Trophoblast cell (in vitro differentiated cells and primary cell): ENCODE results near the gene GALNTL6.

ENCODE experiments used
- DNase-seq, 2 donors: peaks; one replicate each; pipeline ENCODE4 v3.0.0-alpha.2; 2016
- H2AFZ ChIP-seq: 2 replicates; pipeline ENCODE4 v1.6.1; 2013; ENCODE audit warnings: low read length, moderate library complexity, mild to moderate bottlenecking; ENCODE audit not compliant: insufficient read depth, poor library complexity
- H2AK5ac ChIP-seq: 2 replicates; pipeline ENCODE4 v1.6.1; 2013; ENCODE audit warnings: mild to moderate bottlenecking, low read length
- H2BK120ac ChIP-seq: 2 replicates; pipeline ENCODE4 v1.6.1; 2013; ENCODE audit warnings: low read length, mild to moderate bottlenecking, moderate library complexity; ENCODE audit not compliant: insufficient read depth, poor library complexity
- H2BK12ac ChIP-seq: 2 replicates; pipeline ENCODE4 v1.6.1; 2013; ENCODE audit warnings: mild to moderate bottlenecking, low read length, moderate library complexity
- H2BK5ac ChIP-seq: 2 replicates; pipeline ENCODE4 v1.6.1; 2013; ENCODE audit warnings: low read length, low read depth, moderate library complexity, mild to moderate bottlenecking; ENCODE audit not compliant: poor library complexity
- H3K14ac ChIP-seq: 2 replicates; pipeline ENCODE4 v1.6.1; 2013; ENCODE audit warnings: mild to moderate bottlenecking, low read length
- H3K18ac ChIP-seq: 2 replicates; pipeline ENCODE4 v1.6.1; 2013; ENCODE audit warnings: mild to moderate bottlenecking, low read length
- H3K23ac ChIP-seq: 2 replicates; pipeline ENCODE4 v1.6.1; 2013; ENCODE audit warnings: low read length
- H3K27ac ChIP-seq: 2 replicates; pipeline ENCODE4 v1.5.1; 2013; ENCODE audit warnings: low read depth, mild to moderate bottlenecking, inconsistent platforms, low read length, moderate library complexity
- H3K27me3 ChIP-seq: 2 replicates; pipeline ENCODE4 v1.6.1; 2013; ENCODE audit warnings: inconsistent platforms, mild to moderate bottlenecking, low read length, moderate library complexity; ENCODE audit not compliant: insufficient read depth
- H3K36me3 ChIP-seq, 2 experiments: 1 replicate in 1 of 2; 2 replicates in 1 of 2; pipeline ENCODE4 v1.6.1; 2013; ENCODE audit warnings: low read length in 2 of 2, mild to moderate bottlenecking in 2 of 2, moderate library complexity in 1 of 2; ENCODE audit not compliant: insufficient read depth in 2 of 2, control insufficient read depth in 1 of 2
- H3K4ac ChIP-seq: 2 replicates; pipeline ENCODE4 v1.6.1; 2013; ENCODE audit warnings: low read depth, mild to moderate bottlenecking, low read length, moderate library complexity
- H3K4me1 ChIP-seq, 2 experiments: 1 replicate in 1 of 2; 2 replicates in 1 of 2; pipeline ENCODE4 v1.6.1; 2013; ENCODE audit warnings: low read length in 2 of 2, mild to moderate bottlenecking in 2 of 2, moderate library complexity in 1 of 2; ENCODE audit not compliant: insufficient read depth in 2 of 2, control insufficient read depth in 1 of 2
- H3K4me2 ChIP-seq: 2 replicates; pipeline ENCODE4 v1.6.1; 2013; ENCODE audit warnings: inconsistent platforms, mild to moderate bottlenecking, low read length, moderate library complexity
- H3K4me3 ChIP-seq: 2 replicates; pipeline ENCODE4 v1.5.1; 2013; ENCODE audit warnings: mild to moderate bottlenecking, low read depth, low read length, inconsistent platforms
- H3K79me1 ChIP-seq: one replicate; pipeline ENCODE4 v1.6.1; 2013; ENCODE audit warnings: low read length
- H3K79me2 ChIP-seq: 2 replicates; pipeline ENCODE4 v1.6.1; 2013; ENCODE audit warnings: low read length, mild to moderate bottlenecking; ENCODE audit not compliant: control insufficient read depth, insufficient read depth, poor library complexity
- H3K9ac ChIP-seq: 2 replicates; pipeline ENCODE4 v1.6.1; 2013; ENCODE audit warnings: mild to moderate bottlenecking, low read length
- H3K9me3 ChIP-seq: 2 replicates; pipeline ENCODE4 v1.6.1; 2013; ENCODE audit warnings: low read depth, mild to moderate bottlenecking, control low read depth, inconsistent platforms, low read length; ENCODE audit not compliant: insufficient read depth
- H4K12ac ChIP-seq: 2 replicates; pipeline ENCODE4 v1.6.1; 2013; ENCODE audit warnings: low read depth, mild to moderate bottlenecking, low read length, moderate library complexity
- H4K8ac ChIP-seq: 2 replicates; pipeline ENCODE4 v1.6.1; 2013; ENCODE audit warnings: low read depth, mild to moderate bottlenecking, low read length, moderate library complexity
- H4K91ac ChIP-seq: one replicate; pipeline ENCODE4 v1.6.1; 2013; ENCODE audit warnings: low read depth, mild to moderate bottlenecking, low read length, moderate library complexity
- WGBS: extraction: QIAGEN DNeasy Blood & Tissue Kit; methylation state at CpG from one replicate; pipeline ENCODE4 v1.1.7; 2013; ENCODE audit warnings: missing lambda C conversion rate; ENCODE audit not compliant: insufficient read length, insufficient coverage; ENCODE audit errors: extremely low coverage; 5-methylcytosine and 5-hydroxymethylcytosine counted together

The GALNTL6 gene

GRCh38 chr4:172850838-172851237 is 1037.6 kb downstream of the GALNTL6 start:
- no peaks in the 10 kb centered on the region for H3K79me1 ChIP-seq
- no peaks in the 10 kb centered on the region for H3K9me3 ChIP-seq
- no peak overlapping the region for H3K27ac ChIP-seq
- no peaks in the 10 kb centered on the region for H3K36me3 ChIP-seq
- H3K4me3 ChIP-seq: no peak overlapping the region
- no peak overlapping the region for H4K12ac ChIP-seq
- H3K27me3 ChIP-seq: no peaks in the 10 kb centered on the region
- no peak overlapping the region for H3K9ac ChIP-seq
- no peak overlapping the region for H3K23ac ChIP-seq
- DNase-seq: no peak
- WGBS: no CpG with 5 or more reads among the region's 1 CpG
- H3K4ac ChIP-seq: no peak overlapping the region
- no peak overlapping the region for H3K14ac ChIP-seq
- H4K8ac ChIP-seq: no peak overlapping the region
- H2BK12ac ChIP-seq: no peak overlapping the region
- no peak overlapping the region for H3K18ac ChIP-seq
- H3K79me2 ChIP-seq: no peaks in the 10 kb centered on the region
- H2AFZ ChIP-seq: no peak overlapping the region
- no peak overlapping the region for H4K91ac ChIP-seq
- no peak overlapping the region for H3K4me2 ChIP-seq
- H2BK5ac ChIP-seq: no peak overlapping the region
- H2AK5ac ChIP-seq: no peak overlapping the region
- no peak overlapping the region for H2BK120ac ChIP-seq
- H3K4me1 ChIP-seq: no peaks in the 10 kb centered on the region

GRCh38 chr4:172851534-172851933 is 1038.3 kb downstream of the GALNTL6 start:
- H4K12ac ChIP-seq: no peak overlapping the region
- H3K27me3 ChIP-seq: no peaks in the 10 kb centered on the region
- H2AK5ac ChIP-seq: no peak overlapping the region
- no peaks in the 10 kb centered on the region for H3K9me3 ChIP-seq
- no peak overlapping the region for H3K4me3 ChIP-seq
- no peaks in the 10 kb centered on the region for H3K79me2 ChIP-seq
- H3K36me3 ChIP-seq: no peaks in the 10 kb centered on the region
- no peak overlapping the region for H3K14ac ChIP-seq
- H3K18ac ChIP-seq: no peak overlapping the region
- no peak overlapping the region for H2BK12ac ChIP-seq
- H3K23ac ChIP-seq: no peak overlapping the region
- H3K4me1 ChIP-seq: no peaks in the 10 kb centered on the region
- H3K4me2 ChIP-seq: no peak overlapping the region
- H2BK5ac ChIP-seq: no peak overlapping the region
- no peak overlapping the region for H3K4ac ChIP-seq
- H4K91ac ChIP-seq: no peak overlapping the region
- H4K8ac ChIP-seq: no peak overlapping the region
- peak overlapping the region; percentile 41 for H3K9ac ChIP-seq
- H3K27ac ChIP-seq: no peak overlapping the region
- H3K79me1 ChIP-seq: no peaks in the 10 kb centered on the region
- DNase-seq: no peak
- no peak overlapping the region for H2AFZ ChIP-seq
- WGBS: no CpG with 5 or more reads among the region's 1 CpG
- no peak overlapping the region for H2BK120ac ChIP-seq

- H3K79me2 ChIP-seq: no peaks in the 10 kb centered on the region
- H3K4ac ChIP-seq: no peak overlapping the region
- H4K12ac ChIP-seq: no peak overlapping the region
- H3K27me3 ChIP-seq: no peaks in the 10 kb centered on the region
- H3K9ac ChIP-seq: no peak overlapping the region
- H3K9me3 ChIP-seq: no peaks in the 10 kb centered on the region
- no peak overlapping the region for H2AK5ac ChIP-seq
- H4K91ac ChIP-seq: no peak overlapping the region
- H3K14ac ChIP-seq: no peak overlapping the region
- no peaks in the 10 kb centered on the region for H3K79me1 ChIP-seq
- H3K36me3 ChIP-seq: no peaks in the 10 kb centered on the region
- no peak overlapping the region for H4K8ac ChIP-seq
- no peak for DNase-seq
- no peaks in the 10 kb centered on the region for H3K4me1 ChIP-seq
- H3K23ac ChIP-seq: no peak overlapping the region
- H3K4me3 ChIP-seq: no peak overlapping the region
- WGBS: no CpG with 5 or more reads among the region's 5 CpGs
- no peak overlapping the region for H2BK120ac ChIP-seq
- H3K4me2 ChIP-seq: no peak overlapping the region
- H3K27ac ChIP-seq: no peak overlapping the region
- H3K18ac ChIP-seq: no peak overlapping the region
- no peak overlapping the region for H2AFZ ChIP-seq
- no peak overlapping the region for H2BK5ac ChIP-seq
- H2BK12ac ChIP-seq: no peak overlapping the region
Measured at GRCh38 chr4:172857026-172857425, 1043.8 kb downstream of the GALNTL6 start.

GRCh38 chr4:172858731-172859230 is 1045.6 kb downstream of the GALNTL6 start:
- H3K4ac ChIP-seq: no peak overlapping the region
- no peak overlapping the region for H4K8ac ChIP-seq
- H3K36me3 ChIP-seq: no peaks in the 10 kb centered on the region
- no peak for DNase-seq
- H3K4me1 ChIP-seq: no peaks in the 10 kb centered on the region
- no peaks in the 10 kb centered on the region for H3K27me3 ChIP-seq
- no peak overlapping the region for H3K23ac ChIP-seq
- no peak overlapping the region for H3K27ac ChIP-seq
- no peak overlapping the region for H4K91ac ChIP-seq
- no peak overlapping the region for H2AFZ ChIP-seq
- H3K4me2 ChIP-seq: no peak overlapping the region
- no peak overlapping the region for H2BK12ac ChIP-seq
- no peak overlapping the region for H3K4me3 ChIP-seq
- no peak overlapping the region for H2BK5ac ChIP-seq
- no peaks in the 10 kb centered on the region for H3K79me1 ChIP-seq
- no peak overlapping the region for H3K18ac ChIP-seq
- no peak overlapping the region for H2BK120ac ChIP-seq
- H3K79me2 ChIP-seq: no peaks in the 10 kb centered on the region
- no peak overlapping the region for H4K12ac ChIP-seq
- no CpG with 5 or more reads among the region's 3 CpGs for WGBS
- no peak overlapping the region for H3K9ac ChIP-seq
- H2AK5ac ChIP-seq: no peak overlapping the region
- H3K14ac ChIP-seq: no peak overlapping the region
- H3K9me3 ChIP-seq: peaks cover 2% of the 10 kb centered on the region
